ENCODE measurements around the gene NFILZ.

Gene NFILZ

GRCh38 chr19:8662263-8662662, 31.8 kb downstream of the NFILZ start:
- no peak for DNase-seq (ENCODE audit: extremely low read depth, low read depth)
- no peak for TF ChIP-seq CTCF (IDR thresholded peaks at IDR 0.05; ENCODE audit: low read depth, low read length)

- DNase-seq (ENCODE audit: extremely low read depth, low read depth) = no peak
- TF ChIP-seq CTCF (IDR thresholded peaks at IDR 0.05; ENCODE audit: low read depth, low read length) = no peak
These were observed 33.7 kb downstream of the NFILZ start for GRCh38 chr19:8663920-8664670.

GRCh38 chr19:8664671-8665057, 34.2 kb downstream of the NFILZ start:
- DNase-seq (ENCODE audit: extremely low read depth, low read depth) = no peak
- no peak for TF ChIP-seq CTCF (IDR thresholded peaks at IDR 0.05; ENCODE audit: low read depth, low read length)

- no peak for TF ChIP-seq CTCF (IDR thresholded peaks at IDR 0.05; ENCODE audit: low read depth, low read length)
These were observed 35.2 kb downstream of the NFILZ start for GRCh38 chr19:8665468-8666213.

GRCh38 chr19:8666814-8667405, 36.5 kb downstream of the NFILZ start:
- DNase-seq (ENCODE audit: extremely low read depth, low read depth) = no peak
- no peak for TF ChIP-seq CTCF (IDR thresholded peaks at IDR 0.05; ENCODE audit: low read depth, low read length)

More at GRCh38 chr19:8665468-8666213, 35.2 kb downstream of the NFILZ start:
- no peak for DNase-seq (ENCODE audit: extremely low read depth, low read depth)

- no peak for DNase-seq (ENCODE audit: extremely low read depth, low read depth)
- no peak for TF ChIP-seq CTCF (IDR thresholded peaks at IDR 0.05; ENCODE audit: low read depth, low read length)
These were observed 43.0 kb downstream of the NFILZ start for GRCh38 chr19:8673276-8673891.

Data from AG09319 (cell line).